ENCODE measurements around the gene PTPRM. TPM values are rescaled to one million over a fixed set of nuclear protein-coding genes. Genes with fewer than 3 reads are reported as not detected.

Gene PTPRM
- total and polyA plus RNA-seq, 2 of the 4 experiments (the other 2 are of a cell fraction), result 28.3 to 51.2 TPM

DNA sequence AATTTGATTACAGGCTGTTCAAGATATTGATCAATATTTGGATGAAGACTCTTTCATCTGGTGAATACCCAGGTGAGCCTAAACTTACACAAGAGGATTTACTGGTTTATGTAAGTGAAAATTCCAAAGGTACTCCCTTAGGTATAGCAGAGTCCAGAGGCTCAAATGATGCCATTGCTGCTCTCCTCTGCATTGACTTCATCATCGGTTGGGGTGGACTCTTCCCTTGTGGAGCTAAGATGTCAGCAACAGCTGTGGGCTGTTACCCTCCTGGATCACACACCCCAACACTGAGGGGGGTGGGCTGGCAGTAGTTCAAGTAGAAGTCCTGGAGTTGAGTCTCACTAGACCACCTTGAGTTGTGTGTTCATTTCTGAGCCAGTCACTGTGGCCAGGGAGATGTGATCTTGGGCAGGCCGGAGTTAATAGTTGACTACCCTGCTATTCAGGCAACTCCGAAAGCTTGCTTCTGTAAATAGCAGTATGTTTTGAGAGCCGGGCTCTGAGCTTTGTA is 236.9 kb downstream of the PTPRM start:
- Histone ChIP-seq H2AFZ (replicated peaks; ENCODE audit: low read length, poor library complexity) (no peak overlapping the region), H2BK20ac (ENCODE audit: low read depth, low read length) (no peak overlapping the region), H3K27ac (ENCODE audit: insufficient read depth, low read length) (no peak overlapping the region), H3K4ac (ENCODE audit: low read depth, low read length) (no peak overlapping the region), H3K79me1 (ENCODE audit: low read depth in 1 of 2, low read length in 2 of 2) (0 out of 4 replicates have a peak, but pooled peaks cover 0 to 2% of the 10 kb centered on the region in 2 experiments), H3K18ac (ENCODE audit: low read depth, low read length) (no peak overlapping the region), H2BK15ac (ENCODE audit: low read depth, low read length) (no peak overlapping the region), H3K14ac (replicated peaks; ENCODE audit: low read depth, low read length) (no peak overlapping the region), H3K23ac (ENCODE audit: low read depth, low read length) (no peak overlapping the region), H4K91ac (ENCODE audit: insufficient read depth, low read depth, low read length) (no peak overlapping the region), H2AK5ac (ENCODE audit: low read depth, low read length) (no peak overlapping the region), H3K56ac (ENCODE audit: extremely low read depth, insufficient read depth, low read length) (no peak overlapping the region), H2BK5ac (ENCODE audit: low read depth, low read length, poor library complexity, severe bottlenecking) (no peak overlapping the region), H2AK9ac (replicated peaks; ENCODE audit: low read depth, low read length, poor library complexity) (no peak overlapping the region), H4K20me1 (ENCODE audit: insufficient read depth, low read length) (no peaks in the 10 kb centered on the region), H3K9me3 (ENCODE audit: control insufficient read depth, insufficient read depth, low read length) (no peaks in the 10 kb centered on the region), H3K9ac (ENCODE audit: low read depth, low read length) (no peak overlapping the region), H3K9me1 (ENCODE audit: insufficient read depth, low read length) (no peaks in the 10 kb centered on the region), H4K8ac (ENCODE audit: low read depth in 2 of 2, low read length in 2 of 2) (no peak overlapping the region), H3K27me3 (ENCODE audit: control insufficient read depth, insufficient read depth, low read length) (no peaks in the 10 kb centered on the region), H3K4me1 (ENCODE audit: control insufficient read depth, insufficient read depth, low read length) (no peaks in the 10 kb centered on the region), H3K4me3 (ENCODE audit: insufficient read depth, low read depth, low read length) (no peak overlapping the region), H3K4me2 (ENCODE audit: low read depth, low read length) (no peak overlapping the region), H2BK120ac (ENCODE audit: low read depth, low read length) (no peak overlapping the region), H4K5ac (ENCODE audit: low read depth, low read length) (no peak overlapping the region), H3K36me3 (ENCODE audit: control insufficient read depth, insufficient read depth, low read length) (no peaks in the 10 kb centered on the region)
- in situ Hi-C loops (cut with MboI; ENCODE audit: low sequenced_read_pairs) (no loop called here), dilution Hi-C loops (cut with HindIII; ENCODE audit: low sequenced_read_pairs, unreplicated experiment) (no loop called here), intact Hi-C loops (cut with micrococcal nuclease) (no loop called here)
- BruUV-seq (replicated peaks), result no TSS peak
- ATAC-seq (ENCODE audit: low read depth) (no peak), DNase-seq (no peak)
- no peak for TF ChIP-seq RAD21 (IDR thresholded peaks at IDR 0.05; ENCODE audit: low read length)
- TF ChIP-seq SMC3 (IDR thresholded peaks at IDR 0.05; ENCODE audit: low read depth, low read length), result no peak
- no peak for TF ChIP-seq NFE2L2 (IDR thresholded peaks at IDR 0.05; ENCODE audit: low read depth, low read length)
- TF ChIP-seq MXI1 (IDR thresholded peaks at IDR 0.05; ENCODE audit: borderline replicate concordance, low read depth, low read length), result no peak
- TF ChIP-seq, protein P1, sequence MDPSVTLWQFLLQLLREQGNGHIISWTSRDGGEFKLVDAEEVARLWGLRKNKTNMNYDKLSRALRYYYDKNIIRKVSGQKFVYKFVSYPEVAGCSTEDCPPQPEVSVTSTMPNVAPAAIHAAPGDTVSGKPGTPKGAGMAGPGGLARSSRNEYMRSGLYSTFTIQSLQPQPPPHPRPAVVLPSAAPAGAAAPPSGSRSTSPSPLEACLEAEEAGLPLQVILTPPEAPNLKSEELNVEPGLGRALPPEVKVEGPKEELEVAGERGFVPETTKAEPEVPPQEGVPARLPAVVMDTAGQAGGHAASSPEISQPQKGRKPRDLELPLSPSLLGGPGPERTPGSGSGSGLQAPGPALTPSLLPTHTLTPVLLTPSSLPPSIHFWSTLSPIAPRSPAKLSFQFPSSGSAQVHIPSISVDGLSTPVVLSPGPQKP (IDR thresholded peaks at IDR 0.05; ENCODE audit: borderline replicate concordance, low read depth, low read length), result no peak
- no peak for TF ChIP-seq RFX5 (IDR thresholded peaks at IDR 0.05; ENCODE audit: low read depth, low read length)
- TF ChIP-seq POLR2A (IDR thresholded peaks at IDR 0.05; ENCODE audit: low read depth, low read length), result no peak
- no peak for TF ChIP-seq FOS (IDR thresholded peaks at IDR 0.05; ENCODE audit: low read depth, low read length)
- TF ChIP-seq, protein P2, sequence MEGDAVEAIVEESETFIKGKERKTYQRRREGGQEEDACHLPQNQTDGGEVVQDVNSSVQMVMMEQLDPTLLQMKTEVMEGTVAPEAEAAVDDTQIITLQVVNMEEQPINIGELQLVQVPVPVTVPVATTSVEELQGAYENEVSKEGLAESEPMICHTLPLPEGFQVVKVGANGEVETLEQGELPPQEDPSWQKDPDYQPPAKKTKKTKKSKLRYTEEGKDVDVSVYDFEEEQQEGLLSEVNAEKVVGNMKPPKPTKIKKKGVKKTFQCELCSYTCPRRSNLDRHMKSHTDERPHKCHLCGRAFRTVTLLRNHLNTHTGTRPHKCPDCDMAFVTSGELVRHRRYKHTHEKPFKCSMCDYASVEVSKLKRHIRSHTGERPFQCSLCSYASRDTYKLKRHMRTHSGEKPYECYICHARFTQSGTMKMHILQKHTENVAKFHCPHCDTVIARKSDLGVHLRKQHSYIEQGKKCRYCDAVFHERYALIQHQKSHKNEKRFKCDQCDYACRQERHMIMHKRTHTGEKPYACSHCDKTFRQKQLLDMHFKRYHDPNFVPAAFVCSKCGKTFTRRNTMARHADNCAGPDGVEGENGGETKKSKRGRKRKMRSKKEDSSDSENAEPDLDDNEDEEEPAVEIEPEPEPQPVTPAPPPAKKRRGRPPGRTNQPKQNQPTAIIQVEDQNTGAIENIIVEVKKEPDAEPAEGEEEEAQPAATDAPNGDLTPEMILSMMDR (conservative IDR thresholded peaks at IDR 0.05; ENCODE audit: low read depth, low read length), result no peak
- no peak for TF ChIP-seq MAZ (IDR thresholded peaks at IDR 0.05; ENCODE audit: borderline replicate concordance, low read depth, low read length)
- TF ChIP-seq MAFK (IDR thresholded peaks at IDR 0.05; ENCODE audit: low read depth, low read length), result no peak
- no peak for TF ChIP-seq RCOR1 (IDR thresholded peaks at IDR 0.05; ENCODE audit: insufficient replicate concordance, low read length)
- TF ChIP-seq BHLHE40 (IDR thresholded peaks at IDR 0.05; ENCODE audit: low read depth, low read length), result no peak
- TF ChIP-seq, protein P3, sequence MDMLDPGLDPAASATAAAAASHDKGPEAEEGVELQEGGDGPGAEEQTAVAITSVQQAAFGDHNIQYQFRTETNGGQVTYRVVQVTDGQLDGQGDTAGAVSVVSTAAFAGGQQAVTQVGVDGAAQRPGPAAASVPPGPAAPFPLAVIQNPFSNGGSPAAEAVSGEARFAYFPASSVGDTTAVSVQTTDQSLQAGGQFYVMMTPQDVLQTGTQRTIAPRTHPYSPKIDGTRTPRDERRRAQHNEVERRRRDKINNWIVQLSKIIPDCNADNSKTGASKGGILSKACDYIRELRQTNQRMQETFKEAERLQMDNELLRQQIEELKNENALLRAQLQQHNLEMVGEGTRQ (IDR thresholded peaks at IDR 0.05; ENCODE audit: low read depth, low read length), result no peak
- TF ChIP-seq CEBPB (IDR thresholded peaks at IDR 0.05; ENCODE audit: low read depth, low read length), result no peak
- TF ChIP-seq CHD1 (IDR thresholded peaks at IDR 0.05; ENCODE audit: low read depth, low read length), result no peak
- WGBS, 2 experiments (ENCODE audit: extremely low coverage in 2 of 2, insufficient read length in 1 of 2), result no CpG with 5 or more reads among the region's 4 CpGs
- POLR2A ChIA-PET (ENCODE audit: unreplicated experiment), result no interaction called here
- CTCF ChIA-PET, result no interaction called here
